ENCODE results near the gene PLPPR2. TPM values are rescaled to one million over a fixed set of nuclear protein-coding genes. Genes with fewer than 3 reads are reported as not detected.

The PLPPR2 gene
- total and polyA plus RNA-seq, 4 donors, result 9.1 to 35.1 (median 24.3) TPM

DNA sequence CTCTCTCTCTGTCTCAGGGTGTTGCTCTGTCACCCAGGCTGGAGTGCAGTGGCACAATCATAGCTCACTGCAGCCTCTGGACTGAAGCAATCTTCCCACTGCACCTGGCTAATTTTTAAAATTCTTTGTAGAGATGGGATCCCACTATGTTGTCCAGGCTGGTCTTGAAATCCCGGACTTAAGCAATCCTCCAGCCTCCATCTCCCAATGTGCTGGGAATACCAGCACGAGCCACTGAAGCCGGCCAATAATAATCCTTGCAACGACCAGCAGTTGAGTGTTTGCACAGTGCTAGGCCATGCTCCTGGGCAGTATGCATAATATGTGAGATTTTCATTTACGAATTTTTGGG lies 29.5 kb downstream of the PLPPR2 start:
- Histone ChIP-seq H3K36me3 (ENCODE audit: control insufficient read depth in 4 of 4, insufficient read depth in 4 of 4, low read length in 4 of 4) (no peaks in the 10 kb centered on the region), H3K9ac (ENCODE audit: insufficient read depth in 1 of 2, low read length in 2 of 2) (no peak overlapping the region), H3K27me3 (ENCODE audit: control insufficient read depth in 3 of 3, insufficient read depth in 3 of 3, low read length in 2 of 3) (peaks cover 0 to 7% (median 6%) of the 10 kb centered on the region in 3 donors), H3K27ac (ENCODE audit: low read depth in 1 of 2, low read length in 1 of 2) (no peak overlapping the region), H3K4me3 (no peak overlapping the region), H3K4me1 (ENCODE audit: control insufficient read depth in 5 of 5, insufficient read depth in 5 of 5, low read length in 5 of 5) (peaks cover 0 to 23% (median 6%) of the 10 kb centered on the region in 5 donors), H3K9me3 (ENCODE audit: control insufficient read depth in 4 of 4, insufficient read depth in 3 of 4, low read length in 3 of 4) (peaks cover 0 to 2% (median 0%) of the 10 kb centered on the region in 4 donors)
- whole genome bisulfite sequencing, 2 donors, result 73 to 84% methylated on average over 5 of the region's 5 CpGs
- TF ChIP-seq, protein P1, sequence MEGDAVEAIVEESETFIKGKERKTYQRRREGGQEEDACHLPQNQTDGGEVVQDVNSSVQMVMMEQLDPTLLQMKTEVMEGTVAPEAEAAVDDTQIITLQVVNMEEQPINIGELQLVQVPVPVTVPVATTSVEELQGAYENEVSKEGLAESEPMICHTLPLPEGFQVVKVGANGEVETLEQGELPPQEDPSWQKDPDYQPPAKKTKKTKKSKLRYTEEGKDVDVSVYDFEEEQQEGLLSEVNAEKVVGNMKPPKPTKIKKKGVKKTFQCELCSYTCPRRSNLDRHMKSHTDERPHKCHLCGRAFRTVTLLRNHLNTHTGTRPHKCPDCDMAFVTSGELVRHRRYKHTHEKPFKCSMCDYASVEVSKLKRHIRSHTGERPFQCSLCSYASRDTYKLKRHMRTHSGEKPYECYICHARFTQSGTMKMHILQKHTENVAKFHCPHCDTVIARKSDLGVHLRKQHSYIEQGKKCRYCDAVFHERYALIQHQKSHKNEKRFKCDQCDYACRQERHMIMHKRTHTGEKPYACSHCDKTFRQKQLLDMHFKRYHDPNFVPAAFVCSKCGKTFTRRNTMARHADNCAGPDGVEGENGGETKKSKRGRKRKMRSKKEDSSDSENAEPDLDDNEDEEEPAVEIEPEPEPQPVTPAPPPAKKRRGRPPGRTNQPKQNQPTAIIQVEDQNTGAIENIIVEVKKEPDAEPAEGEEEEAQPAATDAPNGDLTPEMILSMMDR (IDR thresholded peaks at IDR 0.05; ENCODE audit: control extremely low read depth, extremely low read depth), result no peak
- DNase-seq, result no peak
- ATAC-seq (ENCODE audit: insufficient read depth, low FRiP score), result no peak

DNA sequence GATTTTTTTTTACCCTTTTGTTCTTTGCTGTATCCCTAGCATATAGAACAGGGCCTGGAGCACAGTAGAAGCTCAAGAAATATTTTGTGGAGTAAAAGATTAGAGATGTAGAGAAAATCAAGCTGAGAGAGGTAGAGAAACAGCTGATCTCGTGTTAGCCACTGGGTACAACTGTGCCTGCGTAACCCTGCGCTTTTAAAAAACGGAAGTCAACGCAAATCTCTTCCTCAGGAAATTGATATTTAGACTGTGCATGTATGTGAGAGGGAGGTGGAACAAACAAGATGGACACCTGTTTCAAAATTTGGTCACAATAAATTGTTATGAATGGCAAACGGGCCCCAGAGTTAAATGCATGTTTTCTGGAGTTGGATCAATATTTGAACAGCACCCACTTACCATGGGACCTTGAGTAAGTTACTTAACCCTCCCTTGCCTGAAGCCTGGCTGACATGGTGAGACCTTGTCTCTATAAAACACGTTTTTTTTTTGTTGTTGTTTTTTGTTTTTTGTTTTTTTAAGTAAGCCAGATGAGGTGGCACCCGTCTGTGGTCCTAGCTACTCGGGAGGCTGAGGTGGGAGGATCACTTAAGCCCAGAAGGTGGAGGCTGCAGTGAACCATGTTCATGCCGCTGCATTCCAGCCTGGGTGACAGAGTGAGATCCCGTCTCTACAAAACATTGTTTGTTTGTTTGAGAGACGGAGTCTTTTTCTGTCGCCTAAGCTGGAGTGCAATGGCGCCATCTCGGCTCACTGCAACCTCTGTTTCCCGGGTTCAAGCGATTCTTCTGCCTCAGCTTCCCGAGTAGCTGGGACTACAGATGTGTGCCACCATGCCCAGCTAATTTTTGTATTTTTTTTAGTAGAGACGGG lies 32.2 kb downstream of the PLPPR2 start:
- peaks cover 0 to 7% (median 3%) of the 10 kb centered on the region in 3 donors for H3K27me3 ChIP-seq (ENCODE audit: control insufficient read depth in 3 of 3, insufficient read depth in 3 of 3, low read length in 2 of 3)
- peaks cover 0 to 5% (median 0%) of the 10 kb centered on the region in 4 donors for H3K9me3 ChIP-seq (ENCODE audit: control insufficient read depth in 4 of 4, insufficient read depth in 3 of 4, low read length in 3 of 4)
- no peak overlapping the region for H3K27ac ChIP-seq (ENCODE audit: low read depth in 1 of 2, low read length in 1 of 2)
- no peaks in the 10 kb centered on the region for H3K36me3 ChIP-seq (ENCODE audit: control insufficient read depth in 4 of 4, insufficient read depth in 4 of 4, low read length in 4 of 4)
- H3K4me1 ChIP-seq (ENCODE audit: control insufficient read depth in 5 of 5, insufficient read depth in 5 of 5, low read length in 5 of 5), result peaks cover 0 to 13% (median 6%) of the 10 kb centered on the region in 5 donors
- WGBS, 2 donors, result 55 to 58% methylated on average over 19 of the region's 19 CpGs
- DNase-seq (peak in 2 of 3 donors; percentile 27 to 44), ATAC-seq (ENCODE audit: insufficient read depth, low FRiP score) (no peak)
- no peak overlapping the region for H3K9ac ChIP-seq (ENCODE audit: insufficient read depth in 1 of 2, low read length in 2 of 2)
- TF ChIP-seq, protein P1 (IDR thresholded peaks at IDR 0.05; ENCODE audit: control extremely low read depth, extremely low read depth), result no peak
- no peak overlapping the region for H3K4me3 ChIP-seq

DNA sequence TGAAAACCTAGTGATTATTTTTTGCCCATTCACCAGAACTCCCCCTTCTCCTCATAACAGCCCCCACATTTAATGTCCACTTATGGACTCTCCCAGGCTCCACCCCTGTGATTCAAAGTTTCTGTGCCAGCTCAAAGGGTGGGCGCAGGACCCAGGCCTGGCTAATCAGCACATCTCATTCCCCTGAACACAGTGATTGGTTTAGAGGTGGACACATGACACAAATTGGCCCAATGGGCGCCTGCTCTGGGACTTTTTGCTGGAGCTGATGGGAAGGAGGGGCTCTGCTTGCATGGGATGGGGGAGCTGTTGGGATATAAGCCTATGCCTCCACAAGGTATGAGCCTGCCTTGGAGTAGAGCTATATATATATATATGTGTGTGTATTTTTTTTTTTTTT lies 35.1 kb downstream of the PLPPR2 start:
- WGBS, 2 donors, result 96 to 100% methylated on average over 2 of the region's 2 CpGs
- Histone ChIP-seq H3K4me3 (no peak overlapping the region), H3K4me1 (ENCODE audit: control insufficient read depth in 5 of 5, insufficient read depth in 5 of 5, low read length in 5 of 5) (peaks cover 0 to 2% (median 0%) of the 10 kb centered on the region in 5 donors), H3K36me3 (ENCODE audit: control insufficient read depth in 4 of 4, insufficient read depth in 4 of 4, low read length in 4 of 4) (peaks cover 0 to 6% (median 0%) of the 10 kb centered on the region in 4 donors), H3K27ac (ENCODE audit: low read depth in 1 of 2, low read length in 1 of 2) (no peak overlapping the region), H3K9me3 (ENCODE audit: control insufficient read depth in 4 of 4, insufficient read depth in 3 of 4, low read length in 3 of 4) (peaks cover 0 to 3% (median 0%) of the 10 kb centered on the region in 4 donors), H3K27me3 (ENCODE audit: control insufficient read depth in 3 of 3, insufficient read depth in 3 of 3, low read length in 2 of 3) (no peaks in the 10 kb centered on the region), H3K9ac (ENCODE audit: insufficient read depth in 1 of 2, low read length in 2 of 2) (no peak overlapping the region)
- TF ChIP-seq, protein P1 (IDR thresholded peaks at IDR 0.05; ENCODE audit: control extremely low read depth, extremely low read depth), result no peak
- DNase-seq (no peak), ATAC-seq (ENCODE audit: insufficient read depth, low FRiP score) (no peak)
